ENCODE data around the gene TRIM65. TPM values are rescaled to one million over a fixed set of nuclear protein-coding genes. Genes with fewer than 3 reads are reported as not detected.

Gene TRIM65
- total RNA-seq, 2 donors from 2014 or later, result 27.4 to 35.3 TPM

GRCh38 chr17:75881678-75882454 is 14.9 kb downstream of the TRIM65 start:
- Mint-ChIP-seq H3K36me3 (ENCODE audit: low read depth) (no peaks in the 10 kb centered on the region), H3K4me1 (peaks cover 4% of the 10 kb centered on the region), H3K27me3 (ENCODE audit: insufficient read depth) (peaks cover 45% of the 10 kb centered on the region), H3K9me3 (no peaks in the 10 kb centered on the region), H3K27ac (no peak overlapping the region), H3K4me3 (no peak overlapping the region)
- Histone ChIP-seq H3K9me3 (ENCODE audit: control insufficient read depth, low read length) (no peaks in the 10 kb centered on the region), H3K9ac (ENCODE audit: extremely low read depth, low read length, poor library complexity, severe bottlenecking) (no peak overlapping the region), H3K36me3 (ENCODE audit: control insufficient read depth, insufficient read depth, low read length) (no peaks in the 10 kb centered on the region), H3K4me3 (ENCODE audit: low read length) (no peak overlapping the region), H3K4me1 (ENCODE audit: control insufficient read depth, insufficient read depth, low read length) (no peaks in the 10 kb centered on the region), H3K27me3 (ENCODE audit: control insufficient read depth, insufficient read depth, low read length, poor library complexity, severe bottlenecking) (peaks cover 34% of the 10 kb centered on the region), H3K27ac (ENCODE audit: low read depth, low read length) (no peak overlapping the region)
- DNase-seq, result no peak
- WGBS, 2 experiments (ENCODE audit: insufficient coverage in 1 of 2, insufficient read length in 1 of 2), result 92 to 95% methylated on average over 11 to 15 of the region's 15 CpGs
- TF ChIP-seq CTCF (conservative IDR thresholded peaks at IDR 0.05), result no peak

GRCh38 chr17:75880266-75880665 is 16.5 kb downstream of the TRIM65 start:
- Mint-ChIP-seq H3K27me3 (ENCODE audit: insufficient read depth) (peaks cover 50% of the 10 kb centered on the region), H3K9me3 (no peaks in the 10 kb centered on the region), H3K4me1 (peaks cover 10% of the 10 kb centered on the region), H3K4me3 (no peak overlapping the region), H3K36me3 (ENCODE audit: low read depth) (no peaks in the 10 kb centered on the region), H3K27ac (no peak overlapping the region)
- DNase-seq, result no peak
- Histone ChIP-seq H3K27ac (ENCODE audit: low read depth, low read length) (no peak overlapping the region), H3K9me3 (ENCODE audit: control insufficient read depth, low read length) (no peaks in the 10 kb centered on the region), H3K36me3 (ENCODE audit: control insufficient read depth, insufficient read depth, low read length) (no peaks in the 10 kb centered on the region), H3K4me3 (ENCODE audit: low read length) (no peak overlapping the region), H3K27me3 (ENCODE audit: control insufficient read depth, insufficient read depth, low read length, poor library complexity, severe bottlenecking) (peaks cover 39% of the 10 kb centered on the region), H3K4me1 (ENCODE audit: control insufficient read depth, insufficient read depth, low read length) (no peaks in the 10 kb centered on the region), H3K9ac (ENCODE audit: extremely low read depth, low read length, poor library complexity, severe bottlenecking) (no peak overlapping the region)
- no peak for TF ChIP-seq CTCF (conservative IDR thresholded peaks at IDR 0.05)
- 76 to 81% methylated on average over 6 to 7 of the region's 7 CpGs for whole genome bisulfite sequencing, 2 experiments (ENCODE audit: insufficient coverage in 1 of 2, insufficient read length in 1 of 2)

- Mint-ChIP-seq H3K27me3 (ENCODE audit: insufficient read depth) (peaks cover 50% of the 10 kb centered on the region), H3K4me3 (peak within 1 kb of the TSS; percentile 52), H3K27ac (no peak within 1 kb of the TSS), H3K4me1 (peaks cover 10% of the 10 kb centered on the region), H3K9me3 (no peaks in the 10 kb centered on the region), H3K36me3 (ENCODE audit: low read depth) (no peaks in the 10 kb centered on the region)
- no peaks in the 10 kb centered on the region for H3K4me1 ChIP-seq (ENCODE audit: control insufficient read depth, insufficient read depth, low read length)
- H3K9me3 ChIP-seq (ENCODE audit: control insufficient read depth, low read length), result no peaks in the 10 kb centered on the region
- no peaks in the 10 kb centered on the region for H3K36me3 ChIP-seq (ENCODE audit: control insufficient read depth, insufficient read depth, low read length)
- peaks cover 39% of the 10 kb centered on the region for H3K27me3 ChIP-seq (ENCODE audit: control insufficient read depth, insufficient read depth, low read length, poor library complexity, severe bottlenecking)
- H3K27ac ChIP-seq (ENCODE audit: low read depth, low read length), result no peak within 1 kb of the TSS
- DNase-seq, result peak; percentile 87
- 8 to 13% methylated on average over 31 to 87 of the region's 87 CpGs for WGBS, 2 experiments (ENCODE audit: insufficient coverage in 1 of 2, insufficient read length in 1 of 2)
- peak; percentile 29 for TF ChIP-seq CTCF (conservative IDR thresholded peaks at IDR 0.05)
- H3K9ac ChIP-seq (ENCODE audit: extremely low read depth, low read length, poor library complexity, severe bottlenecking), result no peak within 1 kb of the TSS
- H3K4me3 ChIP-seq (ENCODE audit: low read length), result no peak within 1 kb of the TSS
Observed at GRCh38 chr17:75878174-75878998, 18.4 kb downstream of the TRIM65 start, which contains the start of gene TRIM47. TRIM47 (minus strand) TSS chr17:75878581; CDS start chr17:75878548, 33 bp downstream.
